ENCODE results near the gene ANAPC2. TPM values are rescaled to one million over a fixed set of nuclear protein-coding genes. Genes with fewer than 3 reads are reported as not detected.

ANAPC2 gene
- total RNA-seq, 3 donors from 2014 or later (not counting 1 experiment from before 2014, with no cell fraction given) = 146 to 172 (median 171) TPM

GRCh38 chr9:137127301-137128157 is 60.8 kb downstream of the ANAPC2 start:
- Mint-ChIP-seq H3K27me3 (ENCODE audit: low read depth in 2 of 2) (peaks cover 0 to 2% of the 10 kb centered on the region in 2 donors), H3K9me3 (no peaks in the 10 kb centered on the region), H3K4me1 (peaks cover 22 to 24% of the 10 kb centered on the region in 2 donors), H3K36me3 (no peaks in the 10 kb centered on the region), H3K4me3 (peak overlapping the region; percentile 88), H3K27ac (peak overlapping the region; percentile 82 to 96)
- Histone ChIP-seq H3K27ac (ENCODE audit: low read length) (peak overlapping the region; percentile 51), H3K9me3 (ENCODE audit: control insufficient read depth, insufficient read depth, low read length) (peaks cover 3% of the 10 kb centered on the region), H3K27me3 (ENCODE audit: control insufficient read depth, insufficient read depth, low read length) (no peaks in the 10 kb centered on the region), H3K4me1 (ENCODE audit: control insufficient read depth, insufficient read depth, low read length) (peaks cover 35% of the 10 kb centered on the region), H3K4me3 (ENCODE audit: low read length) (peak overlapping the region; percentile 30), H3K36me3 (ENCODE audit: control insufficient read depth, insufficient read depth, low read length) (no peaks in the 10 kb centered on the region)
- ATAC-seq = no peak
- intact Hi-C loops (cut with micrococcal nuclease) = loop anchor here (5.0 kb wide), 1 partner anchor 95 kb away; the partner anchor contains the start of gene RNF208
- peak in 1 of 2 donors; percentile 74 for DNase-seq
- TF ChIP-seq, protein P1, sequence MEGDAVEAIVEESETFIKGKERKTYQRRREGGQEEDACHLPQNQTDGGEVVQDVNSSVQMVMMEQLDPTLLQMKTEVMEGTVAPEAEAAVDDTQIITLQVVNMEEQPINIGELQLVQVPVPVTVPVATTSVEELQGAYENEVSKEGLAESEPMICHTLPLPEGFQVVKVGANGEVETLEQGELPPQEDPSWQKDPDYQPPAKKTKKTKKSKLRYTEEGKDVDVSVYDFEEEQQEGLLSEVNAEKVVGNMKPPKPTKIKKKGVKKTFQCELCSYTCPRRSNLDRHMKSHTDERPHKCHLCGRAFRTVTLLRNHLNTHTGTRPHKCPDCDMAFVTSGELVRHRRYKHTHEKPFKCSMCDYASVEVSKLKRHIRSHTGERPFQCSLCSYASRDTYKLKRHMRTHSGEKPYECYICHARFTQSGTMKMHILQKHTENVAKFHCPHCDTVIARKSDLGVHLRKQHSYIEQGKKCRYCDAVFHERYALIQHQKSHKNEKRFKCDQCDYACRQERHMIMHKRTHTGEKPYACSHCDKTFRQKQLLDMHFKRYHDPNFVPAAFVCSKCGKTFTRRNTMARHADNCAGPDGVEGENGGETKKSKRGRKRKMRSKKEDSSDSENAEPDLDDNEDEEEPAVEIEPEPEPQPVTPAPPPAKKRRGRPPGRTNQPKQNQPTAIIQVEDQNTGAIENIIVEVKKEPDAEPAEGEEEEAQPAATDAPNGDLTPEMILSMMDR (IDR thresholded peaks at IDR 0.05) = no peak
- 13% methylated on average over 20 of the region's 24 CpGs for WGBS (ENCODE audit: insufficient coverage)

- peaks cover 22 to 29% of the 10 kb centered on the region in 2 donors for H3K4me1 Mint-ChIP-seq
- TF ChIP-seq, protein P1 (IDR thresholded peaks at IDR 0.05) = no peak
- intact Hi-C loops (cut with micrococcal nuclease) = loop anchor here (5.0 kb wide), 1 partner anchor 96 kb away; the partner anchor contains the start of gene RNF208
- Histone ChIP-seq H3K9me3 (ENCODE audit: control insufficient read depth, insufficient read depth, low read length) (peaks cover 3% of the 10 kb centered on the region), H3K27me3 (ENCODE audit: control insufficient read depth, insufficient read depth, low read length) (no peaks in the 10 kb centered on the region), H3K4me3 (ENCODE audit: low read length) (no peak overlapping the region), H3K27ac (ENCODE audit: low read length) (peak overlapping the region; percentile 51), H3K4me1 (ENCODE audit: control insufficient read depth, insufficient read depth, low read length) (peaks cover 35% of the 10 kb centered on the region), H3K36me3 (ENCODE audit: control insufficient read depth, insufficient read depth, low read length) (no peaks in the 10 kb centered on the region)
- no peaks in the 10 kb centered on the region for H3K36me3 Mint-ChIP-seq
- H3K4me3 Mint-ChIP-seq = peak overlapping the region; percentile 77
- DNase-seq = no peak
- 9% methylated on average over 2 of the region's 3 CpGs for WGBS (ENCODE audit: insufficient coverage)
- no peak for ATAC-seq
- H3K27me3 Mint-ChIP-seq (ENCODE audit: low read depth in 2 of 2) = no peaks in the 10 kb centered on the region
- H3K9me3 Mint-ChIP-seq = no peaks in the 10 kb centered on the region
- peak overlapping the region; percentile 82 to 96 for H3K27ac Mint-ChIP-seq
These were observed 61.6 kb downstream of the ANAPC2 start for GRCh38 chr9:137126786-137127185.

Other genes with a start within 250 kb of the ANAPC2 start
- 100 to 1,000 TPM; 117 to 144 (median 136) TPM for gene FBXW5, start 243.8 kb downstream of the ANAPC2 start, total RNA-seq
- gene C8G, start 243.3 kb downstream of the ANAPC2 start, total RNA-seq = 1 to 10 TPM; 3.9 to 8.5 (median 7.3) TPM
- 10 to 100 TPM in 1 of 3 donors, 1 to 10 TPM in 2; 9.2 to 11.3 (median 9.8) TPM for gene LCN12, start 236.3 kb downstream of the ANAPC2 start, total RNA-seq
- gene PTGDS, start 211.1 kb downstream of the ANAPC2 start, total RNA-seq = 100 to 1,000 TPM; 157 to 361 (median 296) TPM
- 1 to 10 TPM; 4.9 to 8.4 (median 8.2) TPM for gene LCNL1, start 205.6 kb downstream of the ANAPC2 start, total RNA-seq
- gene PAXX, start 196.1 kb downstream of the ANAPC2 start, total RNA-seq = 100 to 1,000 TPM; 161 to 188 (median 161) TPM
- 100 to 1,000 TPM; 144 to 286 (median 161) TPM for gene CLIC3, start 192.0 kb downstream of the ANAPC2 start, total RNA-seq
- 100 to 1,000 TPM; 356 to 416 (median 357) TPM for gene ABCA2, start 160.3 kb downstream of the ANAPC2 start, total RNA-seq
- gene FUT7, start 156.5 kb downstream of the ANAPC2 start, total RNA-seq = 1 to 10 TPM in 2 of 3 donors, under 1 TPM in 1; 0.99 to 5.1 (median 3.9) TPM
- 1 to 10 TPM in 2 of 3 donors, under 1 TPM in 1; 0.87 to 5.6 (median 3.4) TPM for gene NPDC1, start 142.4 kb downstream of the ANAPC2 start, total RNA-seq
- gene ENTPD2, start 134.5 kb downstream of the ANAPC2 start, total RNA-seq = not detected
- gene SAPCD2, start 118.0 kb downstream of the ANAPC2 start, total RNA-seq = 1 to 10 TPM in 2 of 3 donors, under 1 TPM in 1; 0.59 to 2.6 (median 1.0) TPM
- 10 to 100 TPM; 10.5 to 25.8 (median 19.3) TPM for gene UAP1L1, start 111.0 kb downstream of the ANAPC2 start, total RNA-seq
- gene MAN1B1, start 101.6 kb downstream of the ANAPC2 start, total RNA-seq = 10 to 100 TPM; 75.1 to 99.4 (median 80.4) TPM
- gene DPP7, start 73.8 kb downstream of the ANAPC2 start, total RNA-seq = 100 to 1,000 TPM; 233 to 264 (median 251) TPM
- gene GRIN1, start 49.4 kb downstream of the ANAPC2 start, total RNA-seq = not detected
- gene LRRC26, start 18.5 kb downstream of the ANAPC2 start, total RNA-seq = not detected
- not detected for gene TMEM210, start 16.5 kb downstream of the ANAPC2 start, total RNA-seq
- 10 to 100 TPM; 45.1 to 53.5 (median 52.2) TPM for gene SSNA1, start 116 bp upstream of the ANAPC2 start, total RNA-seq
- gene TPRN, start 12.2 kb upstream of the ANAPC2 start, total RNA-seq = 10 to 100 TPM in 1 of 3 donors, 1 to 10 TPM in 2; 8.2 to 10.6 (median 8.4) TPM
- 10 to 100 TPM; 22.1 to 30.5 (median 27.1) TPM for gene TMEM203, start 17.1 kb upstream of the ANAPC2 start, total RNA-seq
- 10 to 100 TPM; 31.1 to 36.0 (median 31.9) TPM for gene NDOR1, start 17.1 kb upstream of the ANAPC2 start, total RNA-seq
- gene RNF208, start 33.7 kb upstream of the ANAPC2 start, total RNA-seq = 1 to 10 TPM in 1 of 3 donors, under 1 TPM in 2; 0.82 to 1.6 (median 0.93) TPM
- gene CYSRT1, start 36.6 kb upstream of the ANAPC2 start, total RNA-seq = under 1 TPM in 1 of 3 donors, not detected in 2; 0.38 TPM
- not detected for gene RNF224, start 38.9 kb upstream of the ANAPC2 start, total RNA-seq
- not detected for gene SLC34A3, start 42.3 kb upstream of the ANAPC2 start, total RNA-seq
- gene TUBB4B, start 52.7 kb upstream of the ANAPC2 start, total RNA-seq = 100 to 1,000 TPM in 1 of 3 donors, 10 to 100 TPM in 2; 84.4 to 121 (median 93.9) TPM
- gene STPG3, start 62.7 kb upstream of the ANAPC2 start, total RNA-seq = not detected
- 10 to 100 TPM; 42.9 to 53.8 (median 52.6) TPM for gene NELFB, start 66.8 kb upstream of the ANAPC2 start, total RNA-seq
- 10 to 100 TPM; 16.3 to 24.6 (median 19.2) TPM for gene TOR4A, start 89.2 kb upstream of the ANAPC2 start, total RNA-seq
- gene NRARP, start 113.7 kb upstream of the ANAPC2 start, total RNA-seq = 1 to 10 TPM in 2 of 3 donors, under 1 TPM in 1; 0.88 to 2.3 (median 1.2) TPM
- gene EXD3, start 234.6 kb upstream of the ANAPC2 start, total RNA-seq = 10 to 100 TPM; 28.0 to 35.3 (median 29.6) TPM
- 1 to 10 TPM; 4.7 to 10.0 (median 7.7) TPM for gene NOXA1, start 234.8 kb upstream of the ANAPC2 start, total RNA-seq

Data from natural killer cell (primary cell).